HepG2 (cell line): ENCODE results near the gene AQP6. TPM values are rescaled to one million over a fixed set of nuclear protein-coding genes. Genes with fewer than 3 reads are reported as not detected.

Experiments used
- BATF2 ChIP-seq: sonication (generic); formaldehyde crosslinking; IDR thresholded peaks from 2 replicates; pipeline ENCODE4 v1.8.0; 2022; ENCODE audit warnings: mild to moderate bottlenecking, missing genetic modification reagents, moderate library complexity
- CBX1 ChIP-seq: IDR thresholded peaks from one replicate; pipeline ENCODE4 v1.6.1; 2016; ENCODE audit warnings: antibody characterized with exemption, low read depth
- E2F2 ChIP-seq: sonication (generic); formaldehyde crosslinking; IDR thresholded peaks from 2 replicates; pipeline ENCODE4 v1.4.0; 2020; ENCODE audit warnings: missing genetic modification reagents, borderline replicate concordance
- FOXA1 ChIP-seq, 2 experiments: fragments of 450-650 bp in 1 of 2; sonication (generic) in 1 of 2; formaldehyde crosslinking in 1 of 2; IDR thresholded peaks; 2 replicates each; pipeline versions ENCODE4 v1.4.0 to v1.6.1; 2016 to 2020; ENCODE audit warnings: missing genetic modification reagents in 1 of 2
- FOXC1 ChIP-seq: sonication (generic); formaldehyde crosslinking; IDR thresholded peaks from 2 replicates; pipeline ENCODE4 v1.8.0; 2022; ENCODE audit warnings: mild to moderate bottlenecking, missing genetic modification reagents, borderline replicate concordance
- KLF16 ChIP-seq, 2 experiments: sonication (generic) in 1 of 2; formaldehyde crosslinking in 1 of 2; IDR thresholded peaks; 2 replicates each; pipeline versions ENCODE4 v1.6.1 to v1.8.0; 2016 to 2023; ENCODE audit warnings: missing genetic modification reagents in 2 of 2, missing compliant biosample characterization in 1 of 2
- MAZ ChIP-seq, 2 experiments: sonication (generic) in 1 of 2; formaldehyde crosslinking in 1 of 2; IDR thresholded peaks; 2 replicates each; pipeline versions ENCODE4 v1.5.0 to v1.6.1; 2012 to 2020; ENCODE audit warnings: low read depth in 2 of 2, mild to moderate bottlenecking in 2 of 2, borderline replicate concordance in 1 of 2, improper control_type of control experiment in 1 of 2, low read length in 1 of 2, missing genetic modification reagents in 1 of 2, moderate library complexity in 1 of 2
- POLR2G ChIP-seq: fragments of 200-400 bp; formaldehyde crosslinking; IDR thresholded peaks from 2 replicates; pipeline ENCODE4 v1.6.1; 2018; ENCODE audit warnings: mild to moderate bottlenecking, low read depth, low read length, moderate library complexity
- RARG ChIP-seq: sonication (generic); formaldehyde crosslinking; IDR thresholded peaks from 2 replicates; pipeline ENCODE4 v1.4.0; 2020; ENCODE audit warnings: low read depth, mild to moderate bottlenecking, missing genetic modification reagents
- TBL1XR1 ChIP-seq: fragments of 150-350 bp; IDR thresholded peaks from 2 replicates; pipeline ENCODE4 v1.6.1; 2014; ENCODE audit warnings: borderline replicate concordance, low read length; ENCODE audit not compliant: partially characterized antibody
- TGIF2 ChIP-seq: IDR thresholded peaks from 2 replicates; pipeline ENCODE4 v1.6.1; 2016; ENCODE audit warnings: control low read depth, missing compliant biosample characterization
- TP53 ChIP-seq: sonication (generic); formaldehyde crosslinking; conservative IDR thresholded peaks from 2 replicates; pipeline ENCODE4 v1.4.0; 2020; ENCODE audit warnings: missing genetic modification reagents
- ZBTB38 ChIP-seq: sonication (generic); formaldehyde crosslinking; IDR thresholded peaks from 2 replicates; pipeline ENCODE4 v1.5.1; 2020; ENCODE audit warnings: mild to moderate bottlenecking, missing genetic modification reagents
- ZMYM2 ChIP-seq: sonication (generic); formaldehyde crosslinking; IDR thresholded peaks from 2 replicates; pipeline ENCODE4 v1.8.0; 2022; ENCODE audit warnings: mild to moderate bottlenecking, missing genetic modification reagents
- ZNF263 ChIP-seq: sonication (generic); formaldehyde crosslinking; IDR thresholded peaks from 2 replicates; pipeline ENCODE4 v1.4.0; 2020; ENCODE audit warnings: missing genetic modification reagents
- ZNF280D ChIP-seq: sonication (generic); formaldehyde crosslinking; IDR thresholded peaks from 2 replicates; pipeline ENCODE4 v1.5.1; 2020; ENCODE audit warnings: mild to moderate bottlenecking, missing genetic modification reagents
- ZNF510 ChIP-seq: sonication (generic); formaldehyde crosslinking; IDR thresholded peaks from 2 replicates; pipeline ENCODE4 v1.4.0; 2020; ENCODE audit warnings: low read depth, mild to moderate bottlenecking, missing genetic modification reagents
- ZNF563 ChIP-seq: sonication (generic); formaldehyde crosslinking; IDR thresholded peaks from 2 replicates; pipeline ENCODE4 v1.8.0; 2022; ENCODE audit warnings: mild to moderate bottlenecking, moderate library complexity, missing genetic modification reagents
- ZNF639 ChIP-seq: conservative IDR thresholded peaks from 2 replicates; pipeline ENCODE4 v1.6.1; 2018; ENCODE audit warnings: missing genetic modification reagents
- ZNF761 ChIP-seq: sonication (generic); formaldehyde crosslinking; conservative IDR thresholded peaks from 2 replicates; pipeline ENCODE4 v1.4.0; 2020; ENCODE audit warnings: mild to moderate bottlenecking, missing genetic modification reagents
- ZNF781 ChIP-seq: sonication (generic); formaldehyde crosslinking; IDR thresholded peaks from 2 replicates; pipeline ENCODE4 v1.5.1; 2020; ENCODE audit warnings: borderline replicate concordance, mild to moderate bottlenecking, missing genetic modification reagents; ENCODE audit errors: not compliant biosample characterization
- polyA plus RNA-seq, 8 experiments: library from polyadenylated mRNA; depleted of rRNA in 3 of 8; stranded (reverse) in 7 of 8; unstranded in 1 of 8; fragments of >200 nt; fragmentation: Illumina TruSeq in 4 of 8; extraction: Trizol in 4 of 8; gene quantifications; 2 replicates each; pipeline versions ENCODE4 v1.2.1 to v1.2.3, GENCODE V29; 2011 to 2016; ENCODE audit warnings: low read depth in 4 of 8, missing spikeins in 1 of 8, mixed read lengths in 1 of 8; ENCODE audit not compliant: insufficient read depth in 1 of 8
- total RNA-seq, 5 experiments: library from RNA; depleted of rRNA; stranded (reverse); fragments of >200 nt; fragmentation: Illumina TruSeq; extraction: Trizol; gene quantifications; 2 replicates each; pipeline ENCODE4 v1.2.3, GENCODE V29; 2016; ENCODE audit warnings: low read depth in 1 of 5

AQP6 gene
- total and polyA plus RNA-seq, 2 of the 13 experiments (the other 11 are each of a cell fraction or from before 2014, with no cell fraction given): 0.32 to 1.3 TPM

GRCh38 chr12:50025187-50026059, 52.7 kb downstream of the AQP6 start, which contains the start of gene RACGAP1 (continued):
- TF ChIP-seq FOXA1 (IDR thresholded peaks at IDR 0.05) (no peak), FOXA1 (CRISPR knock-in tag; IDR thresholded peaks at IDR 0.05) (0 out of 2 replicates have a peak, but pooled peaks have one; percentile 32), ZMYM2 (CRISPR knock-in tag) (0 out of 2 replicates have a peak, but pooled peaks have one; percentile 15), TP53 (peak; percentile 81; the same call in 1 of the 2 replicates), TGIF2 (CRISPR knock-in tag) (peak; percentile 91), ZNF761 (CRISPR knock-in tag) (no peak), CBX1 (peak; percentile 49), ZNF280D (peak; percentile 64; the same call in 1 of the 2 replicates), MAZ (IDR thresholded peaks at IDR 0.05; ENCODE audit: borderline replicate concordance, low read depth, low read length) (no peak), MAZ (CRISPR knock-in tag; IDR thresholded peaks at IDR 0.05; ENCODE audit: low read depth) (peak; percentile 36; the same call in 1 of the 2 replicates), ZNF781 (CRISPR knock-in tag) (peak; percentile 33), ZNF563 (no peak), TBL1XR1 (no peak), RARG (CRISPR knock-in tag) (no peak), FOXC1 (no peak; the same call in 1 of the 2 replicates), ZNF510 (no peak), ZNF639 (peak; percentile 40), E2F2 (CRISPR knock-in tag) (peak; percentile 91; the same call in 1 of the 2 replicates), POLR2G (peak; percentile 62; the same call in 1 of the 2 replicates), BATF2 (CRISPR knock-in tag) (peak; percentile 87; the same call in 1 of the 2 replicates), KLF16 (CRISPR knock-in tag; IDR thresholded peaks at IDR 0.05) (peak in 1 of 2 experiments; percentile 80; a peak in 1 of 4 replicates), ZNF263 (CRISPR knock-in tag) (peak; percentile 18; the same call in 1 of the 2 replicates), ZBTB38 (peak; percentile 52; the same call in 1 of the 2 replicates)
